Measurements from ENCODE around the gene CTXND2. TPM values are rescaled to one million over a fixed set of nuclear protein-coding genes. Genes with fewer than 3 reads are reported as not detected.

The CTXND2 gene
- total and polyA plus RNA-seq, 3 experiments from 2014 or later: not detected

DNA sequence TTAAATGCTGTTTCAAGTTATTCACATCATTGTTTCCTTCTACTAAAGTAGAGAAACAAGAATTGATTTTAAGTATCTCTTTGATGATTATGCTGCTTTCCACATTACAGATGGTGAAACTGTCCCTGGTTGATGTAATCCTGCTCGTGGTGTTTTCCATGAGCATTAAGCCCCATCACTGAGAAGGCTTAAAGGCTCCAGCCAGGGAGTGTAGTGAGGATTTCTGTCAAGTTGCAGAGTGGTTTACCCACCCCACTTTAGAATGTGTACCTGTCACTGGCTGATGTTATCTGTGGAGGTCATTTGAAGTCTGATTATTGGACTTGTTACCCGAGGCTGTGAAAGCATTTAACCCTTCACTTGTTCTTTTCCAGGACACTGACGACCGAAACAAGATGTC, 74.8 kb downstream of the CTXND2 start:
- no peaks in the 10 kb centered on the region for H3K4me1 Mint-ChIP-seq
- no peak overlapping the region for H3K4me3 Mint-ChIP-seq
- CTCF ChIA-PET: no interaction called here
- H3K27ac Mint-ChIP-seq: peak overlapping the region in 2 of 8 donors; percentile 55 to 73
- no peaks in the 10 kb centered on the region for H3K9me3 Mint-ChIP-seq
- H3K4me1 ChIP-seq (ENCODE audit: insufficient read depth, low read length): no peaks in the 10 kb centered on the region
- H3K27ac ChIP-seq (ENCODE audit: low read depth, low read length): no peak overlapping the region
- POLR2A ChIA-PET: no interaction called here
- H3K4me3 ChIP-seq (ENCODE audit: low read length): no peak overlapping the region
- no peaks in the 10 kb centered on the region for H3K9me3 ChIP-seq (ENCODE audit: low read length)
- DNase-seq: no peak
- no peaks in the 10 kb centered on the region for H3K27me3 Mint-ChIP-seq
- peaks cover 50% of the 10 kb centered on the region for H3K36me3 ChIP-seq (ENCODE audit: insufficient read depth, low read length)
- peaks cover 5 to 86% (median 26%) of the 10 kb centered on the region in 3 donors for H3K36me3 Mint-ChIP-seq
- no peaks in the 10 kb centered on the region for H3K27me3 ChIP-seq (ENCODE audit: insufficient read depth, low read length, poor library complexity, severe bottlenecking)

Other genes with a start within 250 kb of the CTXND2 start
- gene GOLPH3L, start 190.0 kb upstream of the CTXND2 start, total RNA-seq: 10 to 100 TPM; 18.1 to 20.0 TPM
- 23.1 TPM for gene GOLPH3L, start 190.0 kb upstream of the CTXND2 start, polyA plus RNA-seq
- not detected for gene HORMAD1, start 166.2 kb upstream of the CTXND2 start, total RNA-seq
- gene HORMAD1, start 166.2 kb upstream of the CTXND2 start, polyA plus RNA-seq: not detected
- gene CTSS, start 121.4 kb upstream of the CTXND2 start, total RNA-seq: 10 to 100 TPM; 30.9 to 31.2 TPM
- gene CTSS, start 121.4 kb upstream of the CTXND2 start, polyA plus RNA-seq: 151 TPM
- 1 to 10 TPM; 2.1 to 2.7 TPM for gene CTSK, start 78.9 kb upstream of the CTXND2 start, total RNA-seq
- 0.54 TPM for gene CTSK, start 78.9 kb upstream of the CTXND2 start, polyA plus RNA-seq
- 10 to 100 TPM; 35.7 to 40.3 TPM for gene ARNT, start 10.5 kb upstream of the CTXND2 start, total RNA-seq
- 20.3 TPM for gene ARNT, start 10.5 kb upstream of the CTXND2 start, polyA plus RNA-seq
- 10 to 100 TPM; 45.4 to 47.5 TPM for gene SETDB1, start 39.2 kb downstream of the CTXND2 start, total RNA-seq
- 15.5 TPM for gene SETDB1, start 39.2 kb downstream of the CTXND2 start, polyA plus RNA-seq
- 100 to 1,000 TPM; 224 to 232 TPM for gene CERS2, start 87.7 kb downstream of the CTXND2 start, total RNA-seq
- gene CERS2, start 87.7 kb downstream of the CTXND2 start, polyA plus RNA-seq: 167 TPM
- not detected for gene ANXA9, start 95.2 kb downstream of the CTXND2 start, total RNA-seq
- gene ANXA9, start 95.2 kb downstream of the CTXND2 start, polyA plus RNA-seq: not detected
- gene MINDY1, start 119.8 kb downstream of the CTXND2 start, total RNA-seq: 1 to 10 TPM; 5.7 to 6.3 TPM
- 1.8 TPM for gene MINDY1, start 119.8 kb downstream of the CTXND2 start, polyA plus RNA-seq
- 10 to 100 TPM; 14.6 to 16.8 TPM for gene PRUNE1, start 121.3 kb downstream of the CTXND2 start, total RNA-seq
- 49.4 TPM for gene PRUNE1, start 121.3 kb downstream of the CTXND2 start, polyA plus RNA-seq
- 1 to 10 TPM in 1 of 2 experiments, under 1 TPM in 1; 0.75 to 1.3 TPM for gene BNIPL, start 149.4 kb downstream of the CTXND2 start, total RNA-seq
- 0.08 TPM for gene BNIPL, start 149.4 kb downstream of the CTXND2 start, polyA plus RNA-seq
- 1 to 10 TPM; 1.6 to 2.3 TPM for gene C1orf56, start 160.6 kb downstream of the CTXND2 start, total RNA-seq
- gene C1orf56, start 160.6 kb downstream of the CTXND2 start, polyA plus RNA-seq: 2.7 TPM
- gene CDC42SE1, start 172.5 kb downstream of the CTXND2 start, total RNA-seq: 100 to 1,000 TPM; 201 to 213 TPM
- 104 TPM for gene CDC42SE1, start 172.5 kb downstream of the CTXND2 start, polyA plus RNA-seq
- 1 to 10 TPM; 3.3 to 3.9 TPM for gene MLLT11, start 173.3 kb downstream of the CTXND2 start, total RNA-seq
- 4.7 TPM for gene MLLT11, start 173.3 kb downstream of the CTXND2 start, polyA plus RNA-seq
- gene GABPB2, start 183.6 kb downstream of the CTXND2 start, total RNA-seq: 10 to 100 TPM; 19.2 to 19.4 TPM
- gene GABPB2, start 183.6 kb downstream of the CTXND2 start, polyA plus RNA-seq: 16.0 TPM